ENCODE results near the gene SIPA1L2. TPM values are rescaled to one million over a fixed set of nuclear protein-coding genes. Genes with fewer than 3 reads are reported as not detected.

Gene SIPA1L2
- total RNA-seq, 2 experiments from 2014 or later, result 6.2 to 13.5 TPM

GRCh38 chr1:232624546-232625281, 5.2 kb downstream of the SIPA1L2 start:
- H2AFZ ChIP-seq (ENCODE audit: low read length), result no peak overlapping the region
- no peaks in the 10 kb centered on the region for H3K9me2 ChIP-seq (ENCODE audit: insufficient read depth, low read length)
- peaks cover 62% of the 10 kb centered on the region; the same call in 1 of the 2 replicates for H3K79me2 ChIP-seq (ENCODE audit: insufficient read depth, low read depth, low read length)
- no peaks in the 10 kb centered on the region for H3K9me3 ChIP-seq (ENCODE audit: low read length)
- H3K27ac ChIP-seq (ENCODE audit: low read depth, low read length, poor library complexity, severe bottlenecking), result no peak overlapping the region
- no peak overlapping the region for H3K4me3 ChIP-seq (ENCODE audit: low read depth, low read length, poor library complexity, severe bottlenecking)
- POLR2A ChIA-PET, result interaction anchor here (1.0 to 2.2 kb wide), 3 partner anchors 9 to 31 kb away, joined by 3 to 8 read pairs (median 7); no protein-coding TSS in a partner anchor
- DNase-seq (ENCODE audit: low spot score), result no peak
- H4K20me1 ChIP-seq (ENCODE audit: insufficient read depth, low read length), result no peaks in the 10 kb centered on the region
- no TSS peak for BruUV-seq (replicated peaks)
- intact Hi-C loops (cut with micrococcal nuclease; ENCODE audit: unreplicated experiment), result no loop called here
- H3K36me3 ChIP-seq (ENCODE audit: insufficient read depth, low read length), result peaks cover 3% of the 10 kb centered on the region; the same call in 1 of the 2 replicates
- TF ChIP-seq EZH2phosphoT487 (IDR thresholded peaks at IDR 0.05; ENCODE audit: borderline replicate concordance, low read depth, low read length), result no peak
- no peak for TF ChIP-seq CTCF (conservative IDR thresholded peaks at IDR 0.05; ENCODE audit: low read length)
- CTCF ChIA-PET (ENCODE audit: unreplicated experiment), result no interaction called here
- peak overlapping the region; percentile 18 for H3K4me2 ChIP-seq (ENCODE audit: low read length)
- peaks cover 76% of the 10 kb centered on the region for H3K4me1 ChIP-seq (ENCODE audit: insufficient read depth, low read length, poor library complexity, severe bottlenecking)

DNA sequence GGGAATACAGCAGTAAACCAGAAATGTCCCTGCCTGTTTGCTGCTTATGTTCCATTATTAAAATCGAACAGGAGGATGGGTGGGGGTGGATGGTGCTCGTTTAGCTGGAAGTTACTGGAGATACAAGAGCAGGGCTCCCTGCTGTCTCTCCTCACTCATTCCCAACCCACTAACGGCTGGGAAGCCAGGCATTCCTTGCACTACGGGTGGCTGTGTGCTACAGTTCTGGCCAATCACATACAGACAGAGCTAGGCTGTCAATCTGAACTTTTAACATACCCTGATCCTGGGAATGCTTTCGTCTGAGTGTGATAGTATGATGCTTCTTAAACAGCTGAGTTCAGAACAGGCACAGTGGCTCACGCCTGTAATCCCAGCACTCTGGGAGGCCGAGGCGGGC, 7.0 kb downstream of the SIPA1L2 start:
- CTCF ChIA-PET (ENCODE audit: unreplicated experiment), result no interaction called here
- Histone ChIP-seq H3K4me3 (ENCODE audit: low read depth, low read length, poor library complexity, severe bottlenecking) (no peak overlapping the region), H4K20me1 (ENCODE audit: insufficient read depth, low read length) (no peaks in the 10 kb centered on the region), H3K9me2 (ENCODE audit: insufficient read depth, low read length) (no peaks in the 10 kb centered on the region), H3K9me3 (ENCODE audit: low read length) (no peaks in the 10 kb centered on the region), H3K4me2 (ENCODE audit: low read length) (no peak overlapping the region), H3K79me2 (ENCODE audit: insufficient read depth, low read depth, low read length) (peaks cover 53% of the 10 kb centered on the region; the same call in 1 of the 2 replicates), H3K4me1 (ENCODE audit: insufficient read depth, low read length, poor library complexity, severe bottlenecking) (peaks cover 72% of the 10 kb centered on the region), H2AFZ (ENCODE audit: low read length) (no peak overlapping the region), H3K27ac (ENCODE audit: low read depth, low read length, poor library complexity, severe bottlenecking) (no peak overlapping the region), H3K36me3 (ENCODE audit: insufficient read depth, low read length) (peaks cover 3% of the 10 kb centered on the region; the same call in 1 of the 2 replicates)
- POLR2A ChIA-PET, result no interaction called here
- DNase-seq (ENCODE audit: low spot score), result no peak
- intact Hi-C loops (cut with micrococcal nuclease; ENCODE audit: unreplicated experiment), result no loop called here
- TF ChIP-seq EZH2phosphoT487 (IDR thresholded peaks at IDR 0.05; ENCODE audit: borderline replicate concordance, low read depth, low read length) (no peak), CTCF (conservative IDR thresholded peaks at IDR 0.05; ENCODE audit: low read length) (no peak)
- no TSS peak for BruUV-seq (replicated peaks)

DNA sequence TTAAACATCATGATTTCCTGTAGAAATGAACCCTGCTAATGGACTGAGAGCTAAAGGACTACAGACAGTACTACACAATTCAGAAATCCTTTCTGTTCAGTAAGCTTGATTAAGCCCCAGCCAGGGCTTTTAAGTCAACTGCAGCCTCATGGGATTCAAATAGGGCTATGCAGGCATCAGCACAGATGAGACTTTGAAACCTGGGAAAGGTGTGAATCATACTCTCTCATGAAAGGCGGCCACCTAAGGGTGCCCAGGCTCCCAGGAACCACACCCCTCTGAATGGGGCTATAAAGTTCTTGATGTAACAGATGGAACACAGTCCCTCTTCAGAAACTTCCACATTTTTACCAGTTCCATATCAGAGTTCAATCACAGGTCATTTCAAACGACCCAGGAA, 7.6 kb downstream of the SIPA1L2 start:
- Histone ChIP-seq H3K4me3 (ENCODE audit: low read depth, low read length, poor library complexity, severe bottlenecking) (no peak overlapping the region), H3K27ac (ENCODE audit: low read depth, low read length, poor library complexity, severe bottlenecking) (peak overlapping the region; percentile 22), H3K9me3 (ENCODE audit: low read length) (no peaks in the 10 kb centered on the region), H3K79me2 (ENCODE audit: insufficient read depth, low read depth, low read length) (peaks cover 58% of the 10 kb centered on the region; the same call in 1 of the 2 replicates), H3K4me2 (ENCODE audit: low read length) (peak overlapping the region; percentile 9; the same call in 1 of the 2 replicates), H3K4me1 (ENCODE audit: insufficient read depth, low read length, poor library complexity, severe bottlenecking) (peaks cover 75% of the 10 kb centered on the region), H3K36me3 (ENCODE audit: insufficient read depth, low read length) (peaks cover 3% of the 10 kb centered on the region; the same call in 1 of the 2 replicates), H2AFZ (ENCODE audit: low read length) (no peak overlapping the region), H3K9me2 (ENCODE audit: insufficient read depth, low read length) (no peaks in the 10 kb centered on the region), H4K20me1 (ENCODE audit: insufficient read depth, low read length) (no peaks in the 10 kb centered on the region)
- TF ChIP-seq EZH2phosphoT487 (IDR thresholded peaks at IDR 0.05; ENCODE audit: borderline replicate concordance, low read depth, low read length) (no peak), CTCF (conservative IDR thresholded peaks at IDR 0.05; ENCODE audit: low read length) (no peak)
- ChIA-PET POLR2A (no interaction called here), CTCF (ENCODE audit: unreplicated experiment) (no interaction called here)
- no peak for DNase-seq (ENCODE audit: low spot score)
- no TSS peak for BruUV-seq (replicated peaks)
- intact Hi-C loops (cut with micrococcal nuclease; ENCODE audit: unreplicated experiment), result no loop called here

Measured in OCI-LY7 (cell line).